Head of caudate nucleus (tissue), 42 donors: ENCODE results near the gene MAG.

Experiments
- DNase-seq, 42 donors: peaks; one replicate each; pipeline versions ENCODE4 v3.0.0 to v3.0.0-alpha.2; 2020 to 2021; ENCODE audit warnings: mixed read lengths in 7 of 42
- intact Hi-C: fragments of 100-400 bp; cut with DNase I; formaldehyde crosslinking; loops from one replicate; pipeline ENCODE4 v1.15.0; 2022

Gene MAG

DNA sequence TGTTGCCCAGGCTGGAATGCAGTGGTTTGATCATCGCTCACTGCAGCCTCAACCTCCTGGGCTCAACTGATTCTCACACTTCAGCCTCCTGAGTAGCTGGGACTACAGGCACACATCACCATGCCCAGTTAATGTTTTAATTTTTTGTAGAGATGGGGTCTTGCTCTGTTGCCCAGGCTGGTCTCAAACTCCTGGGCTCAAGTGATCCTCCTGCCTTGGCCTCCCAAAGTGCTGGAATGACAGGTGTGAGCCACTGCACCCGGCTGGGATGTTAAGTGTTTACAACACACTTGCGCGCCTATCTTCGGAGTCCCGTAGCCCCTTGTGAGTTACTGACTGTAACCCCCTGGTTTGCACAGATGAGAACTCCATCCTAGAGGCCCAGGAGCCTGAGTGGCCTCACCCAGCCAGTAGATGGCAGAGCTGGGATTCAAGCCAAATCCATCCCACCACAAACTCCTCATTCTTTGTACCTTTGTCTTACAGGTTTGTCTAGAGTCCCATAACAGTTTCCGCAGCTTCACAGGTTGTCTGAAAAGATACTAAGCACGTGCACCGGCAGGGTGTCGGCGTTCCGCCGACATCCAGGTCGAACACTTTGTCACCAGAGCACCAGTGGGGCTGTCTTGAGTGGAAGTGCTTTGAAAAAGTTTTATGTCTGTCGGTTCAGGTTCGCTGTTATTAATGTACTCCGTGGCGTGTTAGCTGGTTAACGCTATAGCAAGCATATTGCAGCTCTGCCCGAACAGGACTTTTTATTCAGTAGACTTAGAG is 14.7 kb downstream of the MAG start:
- intact Hi-C loops, result no loop called here
- DNase-seq, result peak in 1 of 42 donors; percentile 56

DNA sequence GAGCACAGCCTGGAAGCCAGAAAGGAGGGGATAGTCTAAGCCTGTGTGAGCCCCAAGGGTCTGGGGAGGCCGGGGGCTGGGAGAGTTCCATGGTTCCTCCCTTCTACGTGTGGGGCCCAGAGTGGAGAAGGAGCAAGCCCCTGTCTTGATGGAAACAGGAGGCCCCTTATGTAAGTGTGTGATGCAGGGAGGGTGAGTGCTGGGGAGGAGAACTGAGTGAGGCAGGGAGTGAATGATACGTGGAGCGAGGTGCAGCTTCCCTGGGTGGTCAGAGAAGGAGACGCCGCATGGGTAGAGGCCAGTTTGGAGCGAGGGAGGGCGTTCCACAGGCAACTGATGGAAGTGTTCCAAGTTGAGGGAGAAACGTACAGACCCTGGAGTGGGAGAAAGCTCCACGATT is 16.0 kb downstream of the MAG start:
- DNase-seq, result peak in 1 of 42 donors; percentile 40
- intact Hi-C loops, result no loop called here

DNA sequence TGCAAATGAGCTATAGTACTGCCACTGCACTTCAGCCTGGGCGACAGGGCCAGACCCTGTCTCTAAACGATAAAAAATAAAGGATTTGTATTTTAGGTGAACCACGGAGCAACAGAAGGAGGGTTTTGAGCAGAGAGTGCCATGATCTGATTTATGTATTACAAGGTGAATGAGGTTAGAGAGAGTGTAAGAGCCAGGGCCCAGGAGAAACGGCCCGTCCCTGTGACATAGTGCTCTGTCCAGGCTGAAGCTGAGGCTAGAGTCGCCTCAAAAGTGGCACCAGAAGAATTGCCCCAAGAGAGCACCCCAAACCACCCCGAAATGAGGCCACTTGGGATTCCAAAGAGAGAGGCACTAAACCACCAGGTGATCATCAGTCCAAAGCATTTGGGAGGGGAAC is 16.9 kb downstream of the MAG start:
- no peak for DNase-seq
- intact Hi-C loops, result no loop called here

DNA sequence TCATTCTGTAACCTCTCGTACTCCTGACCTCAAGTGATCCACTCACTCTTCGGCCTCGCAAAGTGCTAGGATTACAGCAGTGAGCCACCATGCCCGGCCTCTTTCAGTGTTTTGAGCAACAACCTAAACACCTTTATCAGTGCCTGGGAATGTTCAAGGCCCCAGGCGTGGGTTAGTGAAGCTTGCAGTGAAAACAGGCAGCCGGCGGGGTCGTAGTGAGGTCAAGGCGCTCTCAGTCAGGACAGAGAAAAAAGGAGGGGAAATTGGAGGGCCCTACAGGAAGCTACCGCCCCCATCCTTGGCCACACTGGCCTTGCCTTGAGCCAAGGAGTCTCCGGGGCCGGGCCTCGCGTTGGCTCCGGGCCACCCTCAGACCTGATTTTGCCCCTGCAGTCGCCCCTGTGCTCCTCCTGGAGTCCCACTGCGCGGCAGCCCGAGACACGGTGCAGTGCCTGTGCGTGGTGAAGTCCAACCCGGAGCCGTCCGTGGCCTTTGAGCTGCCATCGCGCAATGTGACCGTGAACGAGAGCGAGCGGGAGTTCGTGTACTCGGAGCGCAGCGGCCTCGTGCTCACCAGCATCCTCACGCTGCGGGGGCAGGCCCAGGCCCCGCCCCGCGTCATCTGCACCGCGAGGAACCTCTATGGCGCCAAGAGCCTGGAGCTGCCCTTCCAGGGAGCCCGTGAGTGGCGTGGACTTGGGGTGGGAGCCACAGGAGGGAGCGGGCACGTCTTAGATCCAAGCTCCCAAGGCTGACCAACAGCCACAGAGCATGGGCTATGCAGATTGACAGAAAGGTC is 17.7 kb downstream of the MAG start:
- intact Hi-C loops, result no loop called here
- peak in 1 of 42 donors; percentile 40 for DNase-seq

DNA sequence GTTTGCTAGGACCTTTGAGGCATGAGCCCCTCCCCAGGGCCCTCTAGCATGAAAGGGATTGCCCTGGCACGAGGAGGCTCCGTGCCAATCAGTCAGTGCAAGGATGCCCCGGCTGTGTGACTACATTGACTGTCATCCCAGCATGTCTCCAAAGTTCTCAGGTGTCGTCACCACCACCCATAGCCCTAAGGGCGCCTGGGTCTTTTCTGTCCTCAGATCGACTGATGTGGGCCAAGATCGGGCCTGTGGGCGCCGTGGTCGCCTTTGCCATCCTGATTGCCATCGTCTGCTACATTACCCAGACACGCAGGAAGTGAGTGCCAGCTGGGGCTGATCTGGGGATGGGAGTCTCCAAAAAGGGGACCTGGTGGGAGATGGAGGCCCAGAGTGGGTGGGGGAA is 18.4 kb downstream of the MAG start:
- intact Hi-C loops, result no loop called here
- DNase-seq, result no peak

DNA sequence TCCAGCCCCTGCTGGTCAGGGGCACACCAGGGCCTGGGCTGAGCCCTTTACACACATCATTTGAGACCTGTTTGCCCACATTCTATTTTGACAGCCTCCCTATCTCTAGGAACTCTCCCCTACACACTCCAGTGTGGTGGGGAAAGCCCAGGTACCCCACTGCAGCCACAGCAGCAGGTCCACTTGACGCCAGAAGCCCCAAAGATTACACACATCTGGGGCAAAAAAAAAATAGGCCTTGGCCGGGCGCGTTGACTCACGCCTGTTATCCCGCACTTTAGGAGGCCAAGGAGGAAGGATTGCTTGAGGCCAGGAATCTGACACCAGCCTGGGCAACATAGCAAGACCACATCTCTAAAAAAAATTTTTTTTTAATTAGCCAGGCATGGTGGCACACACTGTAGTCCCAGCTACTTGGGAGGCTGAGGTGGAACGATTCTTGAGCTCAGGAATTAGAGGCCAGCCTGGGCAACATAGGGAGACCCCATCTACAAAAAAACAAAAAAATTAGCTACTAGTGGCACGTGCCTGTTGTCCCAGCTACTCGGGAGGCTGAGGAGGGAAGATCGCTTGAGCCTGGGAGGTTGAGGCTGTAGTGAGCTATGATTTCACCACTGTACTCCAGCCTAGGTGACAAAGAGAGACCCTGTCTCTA is 19.0 kb downstream of the MAG start:
- no peak for DNase-seq
- intact Hi-C loops, result no loop called here

DNA sequence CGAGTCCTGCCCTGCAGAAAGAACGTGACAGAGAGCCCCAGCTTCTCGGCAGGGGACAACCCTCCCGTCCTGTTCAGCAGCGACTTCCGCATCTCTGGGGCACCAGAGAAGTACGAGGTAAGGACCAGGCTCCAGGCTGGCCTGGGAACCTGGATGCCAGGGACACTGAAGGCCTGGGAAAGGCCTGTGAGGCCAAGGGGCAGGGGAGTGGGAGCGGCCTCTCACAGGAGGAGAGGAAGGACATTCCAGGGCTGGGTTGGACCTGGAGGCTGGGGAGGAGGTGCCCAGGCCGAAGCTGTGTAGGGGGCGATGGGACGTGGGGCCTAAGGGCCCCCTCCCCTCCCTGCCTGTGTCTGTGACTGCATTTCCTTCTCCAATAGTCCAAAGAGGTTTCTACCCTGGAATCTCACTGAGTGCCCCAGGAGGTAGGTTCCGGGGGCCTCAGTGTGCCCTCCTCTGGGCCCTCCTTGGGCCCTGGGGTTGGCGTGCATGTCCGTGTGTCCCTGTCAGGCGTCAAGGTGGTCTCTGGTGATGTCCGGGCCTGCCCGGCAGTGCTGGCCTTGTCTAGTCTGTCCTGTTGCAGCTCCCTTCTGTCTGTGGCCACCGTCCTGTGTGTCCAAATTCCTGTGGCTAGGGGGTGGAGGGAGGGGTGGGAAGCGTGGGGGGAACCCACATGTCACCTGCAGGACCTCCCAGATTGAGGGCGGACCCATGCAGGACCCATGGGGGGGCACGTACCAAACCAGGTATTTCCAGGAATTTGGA is 20.1 kb downstream of the MAG start:
- intact Hi-C loops, result no loop called here
- DNase-seq, result no peak

DNA sequence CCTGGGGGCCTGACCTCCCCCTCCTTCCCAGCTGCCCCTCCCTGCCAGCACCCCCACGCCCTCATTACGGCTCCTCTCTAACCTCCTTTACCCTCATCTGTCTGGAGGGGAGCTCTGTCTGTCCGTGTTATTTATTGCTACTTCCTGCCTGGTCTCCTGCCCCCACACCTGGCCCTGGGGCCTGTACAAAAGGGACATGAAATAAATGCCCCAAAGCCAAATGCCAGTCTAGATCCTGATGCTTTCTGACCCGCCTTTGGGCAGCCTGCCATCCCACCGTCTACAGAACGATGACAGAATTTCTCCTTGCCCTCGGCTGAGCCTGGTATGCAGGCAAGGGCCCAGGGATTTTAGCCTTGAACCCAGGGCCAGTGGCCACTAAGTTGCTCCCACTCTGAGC is 21.6 kb downstream of the MAG start:
- intact Hi-C loops, result no loop called here
- no peak for DNase-seq

DNA sequence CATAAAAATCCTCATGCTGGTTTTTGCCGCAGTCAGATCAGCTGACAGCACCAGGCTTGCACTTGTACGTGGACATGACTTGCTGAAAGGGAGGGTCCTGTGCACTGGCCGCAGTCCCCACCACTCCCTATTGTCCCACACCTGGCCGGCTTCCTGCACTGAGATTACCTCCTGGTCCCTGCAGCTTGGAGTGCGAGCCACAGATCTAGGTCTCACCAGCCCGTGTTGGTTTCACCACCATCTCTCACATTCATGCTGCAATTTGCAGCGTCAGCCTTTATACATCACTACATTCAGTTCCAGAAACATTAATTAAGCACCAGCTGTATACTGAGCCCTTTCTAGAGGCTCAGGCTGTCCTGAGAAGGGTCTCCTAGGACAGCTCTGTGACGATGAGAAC is 22.1 kb downstream of the MAG start:
- intact Hi-C loops, result no loop called here
- no peak for DNase-seq

DNA sequence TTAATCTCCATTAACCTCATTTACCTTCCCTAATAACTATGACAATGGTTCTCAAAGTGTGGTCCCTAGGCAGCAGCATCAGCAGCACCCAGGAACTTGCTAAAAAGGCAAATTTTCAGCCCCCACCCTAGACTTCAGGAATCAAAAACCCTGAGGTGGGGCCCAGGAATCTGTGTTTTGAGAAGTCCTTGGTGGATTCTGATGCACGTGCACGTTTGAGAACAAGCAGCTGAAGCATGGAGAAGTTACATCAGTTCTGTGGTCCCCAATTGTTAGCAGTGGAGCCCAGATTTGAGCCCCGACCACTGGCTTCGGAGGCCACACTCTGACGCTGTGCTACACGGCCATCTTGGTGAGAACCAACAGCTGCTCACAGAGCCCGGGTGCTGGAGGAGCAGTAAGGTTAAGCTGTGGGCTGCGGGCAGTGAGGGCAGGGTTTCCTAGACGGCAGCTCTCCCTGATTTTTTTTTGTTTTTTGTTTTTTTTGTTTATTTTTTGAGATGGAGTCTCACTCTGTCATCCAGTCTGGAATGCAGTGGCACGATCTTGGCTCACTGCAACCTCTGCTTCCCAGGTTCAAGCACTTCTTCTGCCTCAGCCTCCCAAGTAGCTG is 23.0 kb downstream of the MAG start:
- DNase-seq, result no peak
- intact Hi-C loops, result no loop called here

DNA sequence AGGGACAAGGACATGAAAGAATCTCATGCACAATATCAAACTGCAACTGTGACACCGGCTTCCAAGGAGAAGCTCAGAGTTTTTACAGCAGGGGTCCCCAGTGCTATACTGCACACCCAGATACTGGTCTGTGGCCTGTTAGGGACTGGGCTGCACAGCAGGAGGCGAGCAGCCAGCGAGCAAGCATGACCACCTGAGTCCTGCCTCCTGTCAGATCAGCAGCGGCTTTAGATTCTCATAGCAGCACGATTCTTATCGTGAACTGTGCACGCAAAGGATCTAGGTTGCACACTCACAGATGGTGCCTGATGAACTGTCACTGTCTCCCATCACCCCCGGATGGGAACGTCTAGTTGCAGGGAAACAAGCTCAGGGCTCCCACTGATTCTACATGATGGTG is 23.9 kb downstream of the MAG start:
- intact Hi-C loops, result no loop called here
- no peak for DNase-seq

DNA sequence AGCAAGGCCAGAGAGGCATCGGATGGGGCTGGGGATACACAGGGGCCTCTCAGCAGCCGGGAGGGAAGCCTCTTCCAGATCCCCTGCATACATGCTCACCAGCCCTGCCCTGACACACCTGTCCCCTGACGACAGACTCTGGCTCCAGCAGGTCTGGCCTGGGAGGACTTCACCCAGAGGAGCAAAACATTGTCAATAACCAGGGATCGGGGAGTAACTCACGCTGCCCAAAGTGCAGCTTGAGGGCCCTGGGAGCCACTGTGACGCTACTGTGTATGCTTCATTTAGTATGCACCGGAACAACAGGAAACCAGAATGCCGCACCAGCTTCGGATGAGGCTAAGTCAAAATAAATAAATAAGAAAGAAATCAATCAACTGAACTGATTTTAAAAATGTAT is 24.6 kb downstream of the MAG start:
- no peak for DNase-seq
- intact Hi-C loops, result no loop called here

DNA sequence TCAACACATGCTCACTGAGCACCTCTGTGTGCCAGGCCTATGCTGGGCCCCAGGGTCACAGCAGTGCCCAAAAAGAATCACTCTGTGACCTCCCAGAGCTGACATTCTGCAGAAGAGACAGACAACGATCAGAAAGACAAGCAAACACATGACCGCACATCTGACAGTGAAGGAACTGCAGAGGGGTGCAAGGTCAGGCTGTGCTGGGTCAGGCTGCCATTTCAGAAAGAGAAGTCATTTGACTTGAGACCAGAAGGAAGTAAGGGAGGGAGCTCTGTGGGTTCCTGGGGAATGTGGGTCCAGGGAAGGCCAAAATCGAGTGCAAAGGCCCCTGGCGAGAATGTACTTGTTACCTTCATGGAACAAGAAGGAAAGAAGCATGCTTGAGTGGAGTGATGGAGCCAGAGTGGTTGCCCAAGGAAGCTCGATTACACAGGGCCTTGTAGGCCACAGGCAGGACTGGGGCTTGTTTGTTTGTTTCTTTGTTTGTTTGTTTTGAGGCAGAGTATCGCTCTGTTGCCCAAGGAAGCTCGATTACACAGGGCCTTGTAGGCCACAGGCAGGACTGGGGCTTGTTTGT is 25.6 kb downstream of the MAG start:
- DNase-seq, result no peak
- intact Hi-C loops, result no loop called here

DNA sequence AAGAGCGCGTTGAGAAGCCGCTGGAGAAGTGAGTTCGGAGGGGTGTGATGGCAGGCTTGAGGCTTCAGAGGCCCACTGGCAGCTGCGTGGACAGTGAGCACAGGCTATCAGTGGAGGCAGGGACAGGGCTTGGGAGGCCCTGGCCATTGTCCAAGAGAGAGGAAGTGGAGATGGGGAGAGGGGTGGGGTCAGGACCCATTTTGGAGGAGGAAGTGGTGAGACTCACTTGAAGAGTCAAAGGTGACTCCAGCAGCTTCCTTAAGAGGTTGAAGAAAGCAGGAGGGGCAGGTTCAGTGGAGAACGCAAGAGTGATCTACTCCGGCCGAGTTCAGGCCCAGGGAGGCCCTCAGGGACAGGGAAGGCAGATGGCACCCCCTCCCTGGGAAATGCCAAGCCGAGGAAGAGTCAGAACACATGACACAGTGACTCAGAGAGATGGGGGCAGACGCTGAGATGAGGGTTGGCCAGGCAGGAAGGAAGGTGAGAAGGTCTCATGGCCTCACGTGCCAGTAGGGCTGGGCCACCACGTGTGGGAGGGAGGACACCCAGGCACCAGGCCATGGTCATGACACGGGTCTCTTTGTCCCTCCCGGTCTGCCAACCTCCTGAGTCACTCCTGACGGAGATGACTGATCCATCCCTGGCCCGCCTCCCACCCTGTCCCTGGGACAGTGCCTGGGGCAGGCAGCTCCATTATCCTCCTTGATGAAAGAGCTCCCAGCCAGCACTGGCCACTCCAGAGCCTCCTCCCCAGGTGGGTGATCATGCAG is 26.9 kb downstream of the MAG start:
- DNase-seq, result peak; percentile 33 to 95 (median 79)
- intact Hi-C loops, result no loop called here

DNA sequence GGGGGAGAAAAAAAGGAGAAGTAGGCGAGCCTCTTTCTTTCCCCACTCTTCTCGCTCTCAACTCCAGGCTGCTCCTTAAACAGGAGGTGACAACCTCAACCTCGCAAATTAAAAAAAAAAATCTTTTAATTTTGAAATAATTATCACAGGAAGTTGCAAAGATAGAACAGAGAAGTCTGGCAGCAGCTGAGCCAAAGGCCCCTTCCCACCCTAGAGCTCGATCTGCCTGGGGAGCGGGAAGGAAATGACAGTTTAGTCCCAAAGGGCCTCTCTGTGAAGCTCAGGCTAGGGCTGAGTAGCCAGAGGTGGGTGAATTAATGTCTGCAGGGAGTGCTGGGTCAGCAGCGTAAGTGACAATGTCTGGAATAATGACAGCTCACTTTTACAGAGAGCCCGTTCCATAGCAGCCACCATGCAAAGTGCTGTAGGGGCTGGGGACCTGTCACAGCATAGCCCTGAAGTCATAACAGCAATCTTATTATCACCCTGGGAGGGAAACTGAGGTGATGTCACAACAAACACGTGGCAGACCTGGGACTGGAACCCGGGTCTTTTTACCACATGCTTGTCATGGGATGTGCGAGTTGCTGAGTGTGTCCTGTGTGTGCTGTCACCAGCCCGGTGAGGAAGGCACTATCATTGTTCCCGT is 28.2 kb downstream of the MAG start:
- DNase-seq, result no peak
- intact Hi-C loops, result no loop called here

DNA sequence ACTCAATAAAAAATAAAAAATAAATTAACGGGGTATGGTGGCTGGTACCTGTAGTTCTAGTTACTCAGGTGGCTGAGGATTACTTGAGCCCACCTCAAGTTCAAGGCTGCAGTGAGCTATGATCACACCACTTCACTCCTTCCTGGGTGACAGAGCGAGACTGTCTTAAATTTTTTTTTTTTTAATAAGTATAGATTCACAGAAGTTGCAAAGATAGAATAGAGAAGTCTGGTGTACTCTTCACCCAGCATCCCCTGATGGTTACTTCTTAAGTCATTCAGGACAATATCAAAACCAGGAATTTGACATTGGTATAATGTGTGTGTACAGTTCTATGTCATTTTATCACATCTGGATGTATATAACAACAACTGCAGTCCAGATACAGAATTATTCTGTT is 29.3 kb downstream of the MAG start:
- intact Hi-C loops, result no loop called here
- DNase-seq, result no peak

DNA sequence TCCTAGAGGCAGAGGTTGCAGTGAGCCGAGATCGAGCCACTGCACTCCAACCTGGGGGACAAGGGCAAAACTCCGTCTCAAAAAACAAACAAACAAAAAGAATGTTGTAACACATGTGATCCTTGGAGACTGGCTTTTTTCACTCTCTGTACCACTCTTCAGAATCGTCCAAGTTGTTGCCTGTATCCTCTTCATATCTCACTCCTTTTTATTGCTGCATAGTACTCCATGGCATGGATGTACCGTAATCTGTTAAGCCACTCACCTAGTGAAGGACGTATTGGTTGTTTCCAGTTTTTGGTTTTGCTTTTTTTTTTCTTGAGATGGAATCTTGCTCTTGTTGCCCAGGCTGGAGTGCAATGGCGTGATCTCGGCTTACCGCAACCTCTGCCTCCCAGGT is 30.1 kb downstream of the MAG start:
- intact Hi-C loops, result no loop called here
- DNase-seq, result no peak

DNA sequence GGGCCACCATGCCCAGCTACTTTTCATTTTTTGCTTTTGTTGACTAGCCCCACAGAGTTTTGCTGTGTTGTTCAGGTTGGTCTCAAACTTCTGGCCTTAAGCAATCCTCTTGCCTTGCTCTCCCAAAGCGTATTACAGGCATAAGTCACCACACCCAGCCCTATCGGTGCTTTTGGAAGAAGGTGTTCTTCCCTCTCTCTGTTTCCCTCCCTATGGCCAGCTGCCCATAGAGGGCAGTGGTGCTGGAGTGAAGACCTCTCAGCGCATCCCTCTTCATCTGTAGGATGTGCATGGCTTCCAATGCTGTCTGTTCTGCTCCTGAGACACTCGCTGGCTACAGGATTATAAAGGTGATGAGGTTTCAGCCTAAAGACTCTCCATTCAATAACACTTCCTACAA is 35.7 kb downstream of the MAG start:
- DNase-seq, result no peak
- intact Hi-C loops, result no loop called here
